ENCODE data around the gene AHDC1.

DNA sequence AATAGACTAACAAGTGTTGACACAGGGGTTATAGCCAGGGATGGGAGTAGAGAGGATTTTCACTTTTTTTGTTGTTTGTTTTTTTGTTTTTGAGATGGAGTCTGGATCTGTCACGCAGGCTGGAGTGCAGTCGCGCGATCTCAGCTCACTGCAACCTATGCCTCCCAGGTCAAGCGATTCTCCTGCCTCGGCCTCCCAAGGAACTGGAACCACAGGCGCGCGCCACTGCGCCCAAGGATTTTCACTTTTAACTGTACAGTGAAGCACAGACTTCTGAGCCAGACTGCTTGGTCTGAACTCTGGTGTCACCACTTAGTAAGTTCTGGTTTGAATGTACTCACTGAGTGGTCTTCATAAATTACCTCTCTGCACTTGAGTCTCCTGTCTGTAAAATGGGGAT, 73.8 kb downstream of the AHDC1 start:
- TF ChIP-seq, protein P1, sequence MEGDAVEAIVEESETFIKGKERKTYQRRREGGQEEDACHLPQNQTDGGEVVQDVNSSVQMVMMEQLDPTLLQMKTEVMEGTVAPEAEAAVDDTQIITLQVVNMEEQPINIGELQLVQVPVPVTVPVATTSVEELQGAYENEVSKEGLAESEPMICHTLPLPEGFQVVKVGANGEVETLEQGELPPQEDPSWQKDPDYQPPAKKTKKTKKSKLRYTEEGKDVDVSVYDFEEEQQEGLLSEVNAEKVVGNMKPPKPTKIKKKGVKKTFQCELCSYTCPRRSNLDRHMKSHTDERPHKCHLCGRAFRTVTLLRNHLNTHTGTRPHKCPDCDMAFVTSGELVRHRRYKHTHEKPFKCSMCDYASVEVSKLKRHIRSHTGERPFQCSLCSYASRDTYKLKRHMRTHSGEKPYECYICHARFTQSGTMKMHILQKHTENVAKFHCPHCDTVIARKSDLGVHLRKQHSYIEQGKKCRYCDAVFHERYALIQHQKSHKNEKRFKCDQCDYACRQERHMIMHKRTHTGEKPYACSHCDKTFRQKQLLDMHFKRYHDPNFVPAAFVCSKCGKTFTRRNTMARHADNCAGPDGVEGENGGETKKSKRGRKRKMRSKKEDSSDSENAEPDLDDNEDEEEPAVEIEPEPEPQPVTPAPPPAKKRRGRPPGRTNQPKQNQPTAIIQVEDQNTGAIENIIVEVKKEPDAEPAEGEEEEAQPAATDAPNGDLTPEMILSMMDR (IDR thresholded peaks at IDR 0.05) = no peak
- no peak for TF ChIP-seq POLR2AphosphoS5 (IDR thresholded peaks at IDR 0.05)
- TF ChIP-seq POLR2A (IDR thresholded peaks at IDR 0.05) = no peak

Data from prostate gland (tissue), 2 donors.